ENCODE results near the gene PTPRR.

Gene PTPRR

DNA sequence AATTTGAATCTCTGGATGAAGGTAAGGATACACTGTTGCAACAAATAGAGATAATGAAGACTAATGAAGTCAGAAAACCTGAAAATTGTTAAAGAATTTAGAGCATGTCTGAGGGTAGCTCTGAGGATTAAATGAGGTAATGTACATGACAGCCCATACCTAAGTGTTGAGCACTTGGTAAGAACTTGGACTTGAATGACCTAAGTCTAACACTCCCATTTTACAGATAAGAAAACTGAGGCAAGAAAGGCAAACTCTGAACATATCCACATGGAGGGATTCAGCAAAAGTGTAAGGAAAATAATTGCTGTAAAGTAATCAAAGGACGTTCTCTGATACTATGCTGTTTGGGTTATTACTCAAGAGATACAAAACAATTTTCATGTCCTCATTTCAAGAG lies 312.4 kb downstream of the PTPRR start:
- DNase-seq: no peak
- in situ Hi-C loops (cut with HindIII; ENCODE audit: low pct_ligation_motif_present, low pct_unique_long_range_greater_than_20kb, low sequenced_read_pairs): no loop called here

DNA sequence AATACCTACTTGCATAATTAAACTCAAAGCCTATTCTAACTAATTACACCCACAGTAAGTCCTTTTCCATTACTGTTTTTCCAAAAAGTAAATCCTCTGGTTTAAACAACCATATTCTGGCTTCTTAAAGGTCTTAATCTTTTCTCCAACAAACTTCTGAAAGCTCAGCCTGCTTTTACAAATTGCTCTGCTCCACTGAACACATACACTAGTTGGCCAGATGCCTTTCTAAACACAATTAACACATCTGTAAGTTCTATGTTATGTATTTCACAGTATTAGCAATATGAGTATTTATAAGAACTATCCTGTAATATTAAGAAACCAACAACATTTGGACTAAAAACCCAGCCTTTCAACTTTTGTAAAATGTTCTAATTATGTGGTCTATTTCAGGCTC lies 313.4 kb downstream of the PTPRR start:
- DNase-seq: no peak
- in situ Hi-C loops (cut with HindIII; ENCODE audit: low pct_ligation_motif_present, low pct_unique_long_range_greater_than_20kb, low sequenced_read_pairs): no loop called here

- no peak for DNase-seq
- in situ Hi-C loops (cut with HindIII; ENCODE audit: low pct_ligation_motif_present, low pct_unique_long_range_greater_than_20kb, low sequenced_read_pairs): no loop called here
Observed at GRCh38 chr12:70605976-70606375, 314.6 kb downstream of the PTPRR start.

GRCh38 chr12:70604662-70605061 lies 315.9 kb downstream of the PTPRR start:
- DNase-seq: no peak
- in situ Hi-C loops (cut with HindIII; ENCODE audit: low pct_ligation_motif_present, low pct_unique_long_range_greater_than_20kb, low sequenced_read_pairs): no loop called here

DNA sequence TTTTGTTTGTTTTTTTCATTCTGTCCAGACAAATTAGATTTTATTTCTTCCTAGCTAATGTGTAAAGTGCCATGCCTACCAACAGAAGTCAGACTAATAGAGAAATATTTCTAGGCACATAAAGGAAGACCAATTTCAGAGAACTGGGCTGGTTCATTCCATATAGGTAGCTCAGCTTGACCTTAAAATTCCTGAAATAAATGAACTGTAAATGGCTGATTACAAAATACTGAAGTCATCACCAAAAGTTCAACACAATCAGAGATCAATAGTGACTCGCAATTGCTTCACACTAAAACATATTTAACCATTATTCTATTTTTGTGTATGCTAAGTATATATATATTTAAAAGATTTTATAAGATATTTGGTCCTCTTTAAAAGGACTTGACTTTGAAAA lies 317.5 kb downstream of the PTPRR start:
- in situ Hi-C loops (cut with HindIII; ENCODE audit: low pct_ligation_motif_present, low pct_unique_long_range_greater_than_20kb, low sequenced_read_pairs): no loop called here
- DNase-seq: no peak

DNA sequence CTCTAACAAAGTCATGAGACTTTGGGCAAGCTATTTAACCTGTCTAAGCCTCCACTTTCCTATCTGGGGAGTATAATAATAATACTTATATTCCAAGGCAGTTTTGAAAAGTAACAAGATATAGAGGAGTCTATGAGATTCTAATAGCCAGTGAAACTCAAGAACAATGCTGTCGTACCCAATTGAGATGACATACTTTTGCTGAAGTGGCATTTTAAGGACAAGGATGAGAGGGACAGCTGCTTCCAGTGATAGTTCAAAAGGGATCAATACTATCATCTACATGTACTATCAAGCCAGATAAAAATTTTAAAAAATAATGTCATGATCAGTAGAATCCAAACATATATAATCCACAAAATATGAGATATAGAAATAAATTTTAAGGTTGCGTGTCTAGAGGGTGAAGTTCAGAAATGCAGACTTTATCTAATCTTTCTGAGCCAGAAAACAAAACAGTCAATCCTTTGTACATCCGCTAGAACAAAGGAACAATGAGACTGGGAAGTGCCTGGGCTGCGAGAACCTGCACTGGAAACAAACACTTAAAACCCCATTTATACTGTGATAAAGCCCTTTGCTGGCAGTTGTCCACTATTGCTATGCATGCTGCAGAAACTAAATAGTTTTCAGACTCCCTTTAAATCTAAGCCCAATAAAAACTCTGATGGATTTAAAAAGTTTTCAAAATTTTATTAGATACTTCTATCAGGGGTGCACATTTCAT lies 321.9 kb downstream of the PTPRR start:
- DNase-seq: no peak
- in situ Hi-C loops (cut with HindIII; ENCODE audit: low pct_ligation_motif_present, low pct_unique_long_range_greater_than_20kb, low sequenced_read_pairs): no loop called here

- in situ Hi-C loops (cut with HindIII; ENCODE audit: low pct_ligation_motif_present, low pct_unique_long_range_greater_than_20kb, low sequenced_read_pairs): no loop called here
- DNase-seq: no peak
Observed at GRCh38 chr12:70592664-70593063, 327.9 kb downstream of the PTPRR start.

- in situ Hi-C loops (cut with HindIII; ENCODE audit: low pct_ligation_motif_present, low pct_unique_long_range_greater_than_20kb, low sequenced_read_pairs): no loop called here
- DNase-seq: no peak
Observed at GRCh38 chr12:70590549-70591226, 329.9 kb downstream of the PTPRR start.

GRCh38 chr12:70590051-70590450 lies 330.5 kb downstream of the PTPRR start:
- DNase-seq: peak; percentile 70
- in situ Hi-C loops (cut with HindIII; ENCODE audit: low pct_ligation_motif_present, low pct_unique_long_range_greater_than_20kb, low sequenced_read_pairs): no loop called here
